ENCODE measurements around the gene SNX20.

Gene SNX20

DNA sequence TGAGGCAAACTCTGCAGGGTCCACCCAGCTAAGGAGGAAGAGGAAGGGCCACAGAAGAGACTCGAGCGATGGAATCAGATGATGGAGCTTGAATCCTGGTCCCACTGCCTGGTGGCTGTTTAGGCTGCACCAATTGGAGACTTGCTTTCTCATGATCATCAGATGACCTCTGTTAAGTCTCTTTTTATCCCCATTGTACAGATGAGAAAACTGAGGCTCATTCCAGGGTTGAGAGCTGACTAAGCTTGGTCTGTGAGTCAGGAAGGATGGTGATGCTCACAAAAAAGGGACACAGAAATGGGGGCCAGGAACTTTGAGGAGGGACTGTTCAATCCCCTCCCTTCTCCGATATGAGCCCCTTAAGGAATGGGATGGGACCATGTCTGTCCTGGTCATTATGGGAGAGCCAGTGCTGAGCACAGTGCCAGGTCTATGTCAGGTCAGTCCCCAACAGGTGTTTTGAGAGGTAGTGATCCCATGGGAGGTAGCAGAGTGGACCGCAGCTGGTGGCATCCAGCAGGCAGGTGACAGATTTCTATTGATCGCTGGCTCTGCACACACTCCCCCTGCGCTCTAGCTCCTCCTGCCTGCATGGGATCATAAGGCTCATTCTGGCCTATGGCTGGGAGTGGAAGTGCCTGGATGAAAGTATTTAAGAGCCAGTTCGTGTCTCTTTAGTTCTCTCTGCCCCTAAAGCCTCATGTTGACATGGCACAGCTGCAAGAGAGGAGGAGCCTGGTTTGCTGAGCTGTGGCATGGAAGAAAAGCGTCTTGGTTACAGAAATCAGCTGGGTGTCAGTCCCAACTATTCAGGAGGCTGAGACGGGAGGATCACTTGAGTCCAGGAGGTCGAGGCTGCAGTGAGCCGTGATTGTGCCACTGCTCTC lies 27.2 kb downstream of the SNX20 start:
- peak; percentile 45 for DNase-seq

DNA sequence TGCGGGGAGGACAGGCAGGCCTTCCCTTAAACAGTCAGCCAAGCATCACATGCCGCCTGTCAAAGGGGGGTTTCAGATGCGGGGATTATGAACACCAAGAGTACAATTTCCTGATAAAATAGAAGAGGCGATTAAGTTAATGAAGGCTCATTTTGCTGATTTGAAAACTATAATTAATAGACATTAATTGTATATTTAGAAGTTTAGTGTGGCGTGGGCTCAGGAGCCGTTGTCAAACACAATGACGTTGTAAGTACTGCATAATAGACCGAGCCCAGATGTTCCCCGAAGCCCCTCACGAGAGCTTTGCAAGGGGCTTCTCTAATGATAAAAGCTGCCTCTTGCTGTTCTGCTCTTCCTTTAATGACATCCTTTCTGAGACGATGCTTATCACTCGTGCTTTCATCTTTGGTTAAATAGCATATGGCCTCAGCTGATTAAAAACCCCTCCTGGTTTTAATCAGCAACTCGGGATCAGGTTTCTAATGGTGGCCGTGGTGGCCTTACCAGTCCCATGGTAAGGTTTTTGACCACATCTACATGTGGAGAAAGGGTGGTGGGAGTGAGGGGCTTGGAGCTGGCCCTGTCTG lies 28.2 kb downstream of the SNX20 start:
- no peak for DNase-seq

DNA sequence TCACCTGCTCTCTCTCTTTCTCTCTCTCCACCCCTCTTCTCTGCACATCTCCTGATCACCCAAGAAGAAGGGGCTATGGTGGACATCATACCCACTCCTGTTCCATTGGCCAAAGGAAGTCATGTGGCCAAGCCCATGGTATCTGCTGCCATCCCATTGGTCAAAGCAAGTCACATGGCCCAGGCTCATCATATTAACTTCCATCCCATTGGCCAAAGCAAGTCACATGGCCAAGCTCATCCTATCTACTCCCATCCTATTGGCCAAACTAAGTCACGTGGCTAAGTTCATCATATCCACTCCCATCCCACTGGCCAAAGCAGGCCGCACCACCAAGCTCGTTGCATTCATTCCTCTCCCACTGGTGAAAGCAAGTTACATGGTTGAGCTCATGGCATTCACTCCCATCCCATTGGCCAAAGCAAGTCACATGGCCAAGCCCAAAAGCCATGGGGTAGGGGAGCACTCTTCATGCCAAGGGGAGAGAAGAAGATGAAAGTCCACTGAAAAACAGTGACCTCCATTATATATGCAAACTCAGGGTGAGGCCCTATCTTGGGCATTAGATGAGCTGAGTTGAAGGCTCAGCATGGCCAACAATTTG lies 29.2 kb downstream of the SNX20 start:
- DNase-seq, result no peak

DNA sequence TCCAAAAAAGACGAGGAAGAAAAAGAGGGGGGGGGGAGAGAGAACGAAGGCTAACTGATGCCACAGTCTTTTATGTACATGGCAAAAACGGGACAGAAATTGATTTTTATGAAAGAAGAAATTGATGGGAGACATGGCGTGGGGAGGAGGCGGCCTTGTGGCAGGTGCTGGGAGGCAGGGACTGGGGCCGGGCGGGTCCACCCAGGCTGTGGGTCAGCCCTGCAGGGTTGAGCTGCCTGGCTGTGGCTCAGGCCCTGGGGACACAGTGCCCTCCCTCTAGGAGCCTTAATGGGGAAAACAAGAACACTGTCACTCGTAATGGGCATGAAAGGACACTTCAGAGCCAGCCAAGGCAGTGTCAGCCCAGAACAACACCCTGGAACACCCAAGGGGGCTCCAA lies 34.8 kb downstream of the SNX20 start:
- no peak for DNase-seq

DNA sequence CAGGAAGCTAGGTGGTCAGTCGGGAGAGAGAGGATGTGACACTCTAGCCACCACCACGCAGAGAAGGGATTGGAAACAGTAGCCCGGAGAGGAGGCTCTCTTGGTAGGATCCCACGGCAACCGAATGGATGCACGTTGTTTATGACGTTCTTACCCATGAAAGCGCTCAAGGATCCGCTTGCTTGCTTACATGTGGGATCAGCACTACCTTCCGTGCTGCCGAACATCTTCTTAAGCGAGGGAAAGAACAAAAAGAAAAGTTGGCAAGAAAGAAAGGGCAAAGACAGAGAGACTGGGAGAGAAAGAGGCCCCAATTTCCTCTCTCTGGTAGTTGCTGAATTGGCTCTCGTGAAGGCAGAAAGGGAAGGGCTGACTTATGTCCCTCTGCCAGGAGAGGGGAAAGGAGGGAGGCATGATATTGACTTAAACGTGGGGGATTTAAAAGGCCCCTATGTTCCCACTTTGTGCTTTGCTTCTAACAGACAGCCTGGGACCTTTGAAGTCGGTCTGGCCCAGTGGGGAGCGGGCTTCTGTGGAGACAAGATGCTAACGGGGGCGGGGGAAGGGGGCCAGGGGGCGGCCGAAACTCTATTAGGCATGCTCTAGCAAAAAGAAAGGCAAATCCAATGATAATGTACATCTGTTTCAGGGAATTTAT lies 35.4 kb downstream of the SNX20 start:
- peak; percentile 60 for DNase-seq

DNA sequence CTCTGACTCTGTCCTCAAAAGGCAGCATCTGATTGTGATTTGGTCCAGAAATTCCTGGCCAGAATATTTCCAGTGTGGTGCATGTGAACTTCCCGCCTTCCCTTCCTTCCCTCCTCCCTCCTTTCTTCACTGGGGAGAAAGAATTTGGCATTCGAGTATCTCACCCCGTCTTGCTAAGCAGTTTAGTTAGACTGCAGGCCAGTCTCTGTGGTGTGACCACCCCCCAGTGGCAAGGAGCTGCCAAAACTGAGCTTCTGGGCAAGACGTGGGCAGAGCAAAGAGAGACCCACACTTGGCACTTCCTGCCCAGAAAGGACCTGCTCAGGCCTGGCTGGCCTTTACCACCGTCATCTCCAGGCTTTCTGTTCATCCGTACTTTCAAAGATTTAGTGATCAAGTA lies 36.4 kb downstream of the SNX20 start:
- DNase-seq, result peak; percentile 44

DNA sequence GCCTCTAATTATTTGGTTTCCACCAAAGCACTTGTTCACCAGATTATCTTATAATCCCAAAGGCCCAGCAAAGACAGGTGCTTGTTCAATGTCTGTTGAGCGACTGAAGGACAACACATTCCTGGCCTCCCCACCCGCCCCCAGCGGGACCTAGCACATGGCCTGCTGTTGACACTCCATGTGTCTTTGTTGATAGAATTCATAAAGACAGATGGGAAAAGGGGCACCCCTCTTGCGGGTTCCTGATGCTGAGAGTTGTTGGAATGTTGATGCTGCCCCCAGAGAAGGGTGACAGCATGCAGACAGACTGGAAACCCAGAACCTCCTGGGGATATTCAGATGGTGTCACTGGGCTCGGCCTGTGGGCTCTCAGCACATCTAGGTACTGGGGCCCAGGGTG lies 36.9 kb downstream of the SNX20 start:
- no peak for DNase-seq

DNA sequence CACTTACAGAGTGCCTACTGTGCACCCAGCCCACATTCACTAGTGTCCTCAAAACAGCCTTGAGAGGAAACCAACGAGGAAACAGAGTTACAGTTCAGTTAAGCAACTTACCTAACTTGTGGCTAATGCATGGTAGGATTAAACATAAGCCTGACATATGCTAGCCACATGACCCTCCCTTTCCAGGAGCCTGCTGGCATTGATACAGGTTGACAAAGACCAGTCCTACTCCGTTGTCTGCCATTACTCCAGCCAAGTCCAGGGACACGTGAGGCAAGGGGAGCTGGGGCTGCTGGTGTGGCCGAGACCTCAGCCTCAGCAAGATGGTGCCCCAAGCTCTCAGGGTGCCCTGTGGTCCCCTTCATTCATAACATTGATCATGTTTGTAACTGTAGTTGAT lies 37.9 kb downstream of the SNX20 start:
- DNase-seq, result no peak

DNA sequence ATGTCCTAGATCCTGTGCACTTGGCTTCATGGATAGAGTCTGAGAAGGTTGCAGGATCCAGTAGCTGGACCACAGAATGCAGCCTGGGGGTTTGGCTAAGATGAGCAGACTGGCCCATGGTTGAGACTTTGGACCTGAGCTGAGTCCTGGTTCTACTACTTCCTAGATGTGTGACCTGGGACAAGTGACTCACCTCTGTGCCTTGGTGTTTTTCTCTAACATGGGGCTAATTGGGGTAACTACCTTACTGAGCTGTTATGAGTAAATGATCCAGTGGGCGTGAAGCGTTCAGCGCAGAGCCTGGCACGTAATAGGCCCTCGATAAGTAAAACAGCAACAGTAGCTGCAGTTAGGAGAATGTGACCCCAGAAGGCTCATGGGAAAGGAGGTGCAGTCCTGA lies 38.8 kb downstream of the SNX20 start:
- no peak for DNase-seq

DNA sequence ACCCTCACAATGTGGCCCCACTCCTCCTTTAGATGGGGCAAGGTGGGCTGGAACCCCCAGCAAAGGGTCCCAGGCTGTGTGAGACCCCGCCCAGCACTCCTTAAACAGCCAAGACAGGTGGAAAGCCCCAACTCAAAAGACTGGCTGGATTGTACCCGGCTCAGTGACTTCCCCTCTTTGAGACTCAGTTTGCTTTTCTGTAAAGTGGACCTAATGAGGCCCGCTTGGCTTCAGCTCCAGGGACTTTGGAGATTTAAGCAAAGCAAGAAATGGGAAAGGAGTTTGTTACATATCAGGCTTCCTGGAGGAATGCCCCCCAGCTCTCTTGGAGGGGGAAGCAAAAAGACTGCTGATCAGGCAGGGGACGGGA lies 39.3 kb downstream of the SNX20 start:
- DNase-seq, result no peak

DNA sequence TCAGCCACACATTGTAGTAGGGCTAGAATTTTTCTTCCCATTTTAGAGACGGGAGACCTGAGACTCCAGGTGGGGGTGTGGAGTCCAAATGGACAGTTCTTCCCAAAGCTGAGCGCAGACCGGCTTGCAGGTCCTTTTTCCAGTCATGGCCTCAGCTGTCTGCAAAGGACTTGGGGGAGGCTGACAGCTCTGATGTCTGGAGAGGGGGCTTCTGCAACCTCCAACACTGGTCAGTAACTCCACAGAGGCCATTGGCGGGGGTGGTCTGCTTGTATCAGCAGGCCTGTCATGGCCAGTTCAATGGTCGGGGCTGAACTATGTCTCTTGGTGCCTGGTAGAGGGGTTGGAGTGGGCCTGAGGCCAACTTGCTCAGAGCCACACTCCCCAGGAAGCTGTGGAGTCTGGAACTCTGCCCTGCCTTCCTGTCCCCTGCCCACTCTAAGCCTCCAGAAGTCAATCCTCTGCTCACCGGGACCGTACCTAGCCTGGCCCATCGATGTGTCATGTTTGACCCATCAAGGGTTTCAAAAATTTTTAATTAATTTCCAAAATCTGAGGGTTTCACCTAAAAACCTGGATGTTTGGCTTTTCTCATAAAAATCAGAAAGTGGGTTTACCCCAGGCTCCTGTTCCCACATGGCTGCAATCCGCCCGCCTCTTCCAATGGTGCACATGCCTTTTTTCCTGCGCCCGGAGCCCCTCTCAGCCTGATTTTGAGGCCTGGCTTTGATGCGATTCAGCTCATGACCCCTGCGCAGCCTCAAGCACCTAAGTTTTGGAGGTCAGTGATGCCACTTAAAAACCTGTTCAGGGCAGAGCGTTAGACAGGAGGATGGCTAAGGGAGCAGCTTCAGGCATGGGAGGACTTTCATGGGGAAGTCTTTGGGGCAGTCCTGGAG lies 39.9 kb downstream of the SNX20 start:
- DNase-seq, result no peak

DNA sequence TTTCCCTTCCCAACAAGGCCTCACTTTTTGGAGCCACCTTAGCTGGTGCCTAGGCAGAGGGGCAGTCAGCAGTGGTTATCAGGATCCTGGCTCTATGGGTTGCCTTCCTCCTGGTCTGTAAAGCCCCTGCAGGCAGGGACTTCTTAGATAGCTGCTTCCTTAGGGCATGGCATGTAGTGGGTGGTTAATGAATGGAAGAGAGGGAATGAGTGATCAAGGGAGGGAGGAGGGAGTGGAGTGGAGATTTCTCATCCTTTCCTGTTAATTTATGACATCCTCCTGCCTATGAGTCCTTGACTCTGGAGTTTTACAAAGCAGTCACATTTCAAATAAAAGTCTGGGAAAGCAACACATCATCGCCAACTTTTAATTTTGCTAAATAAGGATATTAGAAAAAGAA lies 40.7 kb downstream of the SNX20 start:
- no peak for DNase-seq

DNA sequence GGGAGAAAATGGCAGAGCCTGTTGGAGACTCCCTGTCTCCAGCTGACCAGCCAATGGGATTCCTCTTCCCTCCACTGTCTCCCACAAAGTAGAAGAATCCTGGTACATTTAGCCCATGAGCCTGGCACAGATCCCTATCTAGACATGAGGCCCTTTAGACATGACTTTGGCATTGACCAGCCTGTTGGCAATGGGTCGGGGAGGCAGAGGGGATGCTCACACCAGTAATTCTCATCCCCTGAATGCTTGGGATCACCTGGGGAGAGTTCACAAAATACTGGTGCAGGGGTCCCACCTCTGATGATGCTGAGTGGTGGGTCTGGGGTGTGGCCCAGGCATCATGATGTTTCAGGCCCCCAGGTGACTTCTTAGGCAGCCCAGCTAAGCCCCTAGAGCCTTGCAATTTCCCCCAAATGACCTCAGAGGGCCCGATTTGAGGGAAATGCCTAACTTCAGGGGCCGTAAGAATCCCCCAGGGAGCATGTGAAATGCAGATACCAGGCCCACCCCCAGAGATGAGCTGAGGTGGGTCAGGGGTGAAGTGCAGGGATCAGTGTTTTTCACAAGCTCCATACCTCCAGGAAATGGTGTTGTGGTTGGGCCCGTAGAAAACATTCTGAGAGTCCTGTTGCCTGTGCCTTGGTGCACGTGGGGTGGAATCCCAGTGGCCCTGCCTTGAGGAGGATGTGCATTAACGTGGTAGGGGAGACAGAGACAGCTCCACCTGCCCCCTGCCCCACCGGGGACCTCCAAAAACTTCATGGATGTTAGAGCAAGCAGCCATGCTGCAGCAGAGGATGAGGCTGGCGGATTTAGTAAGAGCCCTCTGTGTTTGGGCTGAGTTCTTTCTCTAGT lies 42.1 kb downstream of the SNX20 start:
- no peak for DNase-seq

DNA sequence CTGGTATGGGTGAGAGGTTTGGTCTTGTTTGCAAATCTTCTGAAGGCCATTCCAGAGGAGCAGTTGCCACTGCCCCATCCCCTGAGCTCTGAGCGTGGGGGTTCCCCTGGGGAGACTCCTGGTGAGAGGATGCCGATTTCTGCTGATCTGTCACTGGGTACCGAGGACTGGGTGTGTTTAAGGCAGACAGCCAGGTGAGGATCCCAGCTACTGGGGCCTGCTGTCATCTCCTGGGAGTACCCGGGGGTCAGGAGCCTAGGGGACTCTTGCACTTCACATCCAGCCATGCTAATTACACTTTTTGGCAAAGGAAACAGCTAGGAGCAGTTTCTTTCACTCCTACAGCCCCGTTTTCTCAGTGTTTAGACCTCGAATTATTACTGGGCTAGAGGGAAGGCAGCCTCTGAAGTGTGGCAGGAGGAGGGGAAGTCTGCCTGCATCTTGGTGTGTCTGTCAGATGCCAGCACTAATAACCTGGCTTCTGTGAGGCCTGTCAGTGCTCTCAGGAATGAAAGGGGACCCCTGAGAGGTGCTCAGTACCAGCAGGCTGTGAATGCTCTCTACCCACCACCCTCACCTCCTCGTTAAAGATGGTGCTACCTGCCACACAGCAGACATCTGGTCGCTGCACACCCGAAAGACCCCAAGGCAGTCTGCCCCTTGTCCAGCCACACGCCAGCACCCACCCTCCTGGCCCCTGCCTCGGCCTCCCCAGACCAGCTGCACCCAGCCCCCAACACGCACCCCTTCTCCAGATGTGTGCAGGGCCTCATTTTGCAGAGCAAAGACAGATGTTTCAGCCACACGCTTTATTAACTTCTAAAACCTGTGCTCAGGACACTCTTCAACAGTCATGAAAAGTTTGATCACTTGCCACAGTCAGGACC lies 43.2 kb downstream of the SNX20 start:
- DNase-seq, result no peak

DNA sequence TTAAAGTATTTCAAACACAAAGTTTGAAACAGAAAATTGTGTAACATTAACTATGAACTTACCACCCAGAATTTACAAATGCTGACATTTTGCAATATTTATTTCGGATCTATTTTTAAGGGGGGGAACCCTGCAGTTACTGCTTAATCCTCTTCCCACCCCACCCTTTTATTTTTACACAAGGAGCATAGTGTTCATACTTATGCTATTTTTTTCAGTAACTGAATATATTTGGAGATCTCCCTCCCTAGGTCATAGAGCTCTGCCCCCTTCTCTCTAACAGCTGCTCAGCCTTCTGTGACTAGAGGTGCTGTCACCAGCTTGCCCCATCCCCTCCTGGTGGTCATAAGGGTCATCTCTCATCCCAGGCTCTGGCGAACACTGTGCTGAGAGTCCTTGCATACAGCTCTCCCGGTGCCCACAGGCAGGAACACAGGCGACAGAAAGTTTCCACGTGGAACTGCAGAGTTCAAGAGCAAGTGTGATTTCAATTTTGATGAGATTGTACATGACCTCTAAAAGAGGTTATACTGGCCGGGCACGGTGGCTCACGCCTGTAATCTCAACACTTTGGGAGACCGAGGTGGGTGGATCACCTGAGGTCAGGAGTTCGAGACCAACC lies 44.2 kb downstream of the SNX20 start:
- no peak for DNase-seq

DNA sequence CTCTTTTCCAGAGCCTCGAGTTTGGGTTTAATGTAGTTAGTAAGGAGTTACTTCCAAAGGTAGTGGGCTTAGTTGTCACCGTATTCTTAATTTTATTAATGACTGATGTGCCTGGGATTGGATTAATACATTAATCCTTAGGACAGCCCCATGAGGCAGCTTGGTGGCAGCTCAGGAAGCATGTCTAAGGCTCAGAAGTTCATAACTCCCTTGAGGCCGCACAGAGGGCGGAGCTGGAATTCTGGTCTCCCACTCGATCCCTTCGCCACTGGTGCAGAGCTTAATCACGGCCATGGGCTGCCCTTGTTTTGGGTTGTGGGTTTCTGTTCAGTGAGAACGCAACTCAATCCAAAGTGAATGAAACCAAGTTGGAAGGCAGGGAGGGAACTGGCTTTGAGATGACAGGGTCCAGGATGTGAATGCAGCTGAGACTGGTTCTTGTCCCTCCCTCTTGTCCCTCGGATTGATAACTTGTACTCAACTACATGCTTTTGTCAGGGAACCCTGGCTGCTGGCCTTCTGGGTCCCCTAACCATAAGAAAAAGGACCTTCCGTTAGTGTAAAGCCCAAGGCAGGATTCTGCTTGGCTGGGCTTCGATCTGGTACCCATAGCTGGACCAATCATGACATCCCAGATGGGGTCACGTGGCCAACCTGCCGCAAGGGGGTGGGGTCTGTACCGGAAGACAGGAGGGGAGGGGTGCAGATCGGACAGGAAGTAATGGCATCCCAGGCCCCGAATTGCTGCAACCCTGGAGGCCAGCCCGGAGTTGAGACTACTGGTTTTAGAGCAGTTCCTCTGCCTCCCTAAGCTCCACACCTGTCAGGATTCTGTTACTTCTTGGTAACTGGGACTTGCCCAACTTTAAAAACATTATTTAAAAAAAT lies 45.4 kb downstream of the SNX20 start:
- DNase-seq, result no peak

DNA sequence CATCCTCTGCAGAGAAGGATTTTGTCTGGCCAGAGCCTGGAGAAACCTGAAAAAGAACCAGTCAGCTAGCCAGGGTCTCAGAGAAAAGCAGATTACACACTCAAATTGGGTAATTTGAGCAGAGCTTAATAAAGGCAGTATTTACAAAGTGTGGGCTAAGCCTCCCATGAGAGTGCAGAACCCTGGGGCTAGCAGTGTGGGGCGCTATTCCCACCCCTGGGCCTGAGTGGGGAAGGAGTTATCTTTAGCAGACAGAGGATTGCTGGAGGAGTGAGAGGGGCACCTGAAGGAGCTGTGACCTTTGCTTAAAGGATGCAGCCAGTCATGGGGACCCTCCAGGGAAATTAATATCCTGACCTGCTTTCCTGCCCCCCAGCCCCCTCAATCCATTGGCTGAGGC lies 46.2 kb downstream of the SNX20 start:
- no peak for DNase-seq

DNA sequence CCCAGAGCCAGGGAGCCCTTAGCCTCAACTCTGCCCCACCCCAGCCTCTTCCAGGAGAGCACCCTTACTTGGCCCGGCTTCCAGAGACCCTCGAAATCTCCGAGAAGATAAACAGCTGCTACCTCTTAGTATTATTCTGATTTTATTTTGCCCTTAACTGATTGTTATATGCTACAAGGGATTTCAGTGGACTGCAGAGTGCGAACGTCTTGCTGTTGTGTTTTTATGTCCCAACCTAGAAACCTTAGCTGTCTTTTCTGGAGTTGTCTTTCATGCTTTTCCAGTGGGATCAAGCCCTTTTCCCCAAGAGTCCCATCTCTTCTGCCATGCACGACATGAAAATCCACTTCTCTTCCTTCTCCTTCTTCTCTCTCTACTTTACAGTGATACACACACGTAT lies 47.0 kb downstream of the SNX20 start:
- no peak for DNase-seq

All from eye (tissue), 1 donor.